ENCODE results near the gene KPNA2.
A peak's percentile ranks its signal among the peaks of the same experiment; 100 is the strongest.
"Not testable (repeated sequence)": the region's sequence is repeated elsewhere in the genome, so short reads cannot be mapped to it uniquely, and the experiment has no call there.

Gene KPNA2

DNA sequence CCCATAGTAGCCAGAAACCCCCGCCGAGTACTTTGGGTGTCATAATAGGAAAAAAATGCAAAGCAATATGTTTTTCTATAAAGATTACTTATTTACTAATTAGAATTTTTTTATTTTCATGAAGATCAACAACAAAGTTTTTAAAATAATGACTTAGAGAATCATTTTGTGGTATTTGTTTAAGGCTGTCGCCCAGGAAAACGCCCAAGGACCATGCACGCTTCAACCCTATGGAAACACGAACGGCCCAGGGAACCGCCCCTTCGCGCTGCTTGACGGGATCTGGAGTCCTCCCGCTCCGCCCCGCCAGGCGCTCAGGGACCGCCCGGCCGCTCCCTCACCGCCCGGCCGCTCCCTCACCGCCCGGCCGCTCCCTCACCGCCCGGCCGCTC is 408 bp upstream of the KPNA2 start:
- peaks cover 47% of the 10 kb centered on the region for H3K79me2 ChIP-seq (ENCODE audit: insufficient read depth, low read length)
- peak overlapping the region; percentile 72 for H3K4me3 ChIP-seq (ENCODE audit: low read length, poor library complexity, severe bottlenecking)
- H2AFZ ChIP-seq (ENCODE audit: low read length): peak overlapping the region; percentile 65; the same call in 1 of the 2 replicates
- peak overlapping the region; percentile 76 for H3K4me2 ChIP-seq (ENCODE audit: low read depth, low read length, poor library complexity, severe bottlenecking)
- no peaks in the 10 kb centered on the region for H3K9me3 ChIP-seq (ENCODE audit: insufficient read depth, low read depth, low read length)
- peak overlapping the region; percentile 58 for H3K9ac ChIP-seq (ENCODE audit: low read depth, low read length, poor library complexity, severe bottlenecking)
- no peaks in the 10 kb centered on the region for H3K9me2 ChIP-seq (replicated peaks; ENCODE audit: low read depth, low read length)
- H3K36me3 ChIP-seq (ENCODE audit: insufficient read depth, low read length): peaks cover 31% of the 10 kb centered on the region; the same call in 1 of the 2 replicates
- TF ChIP-seq EZH2phosphoT487 (IDR thresholded peaks at IDR 0.05; ENCODE audit: borderline replicate concordance) (no peak), CTCF (conservative IDR thresholded peaks at IDR 0.05; ENCODE audit: low read length) (no peak)
- peaks cover 30% of the 10 kb centered on the region for H3K4me1 ChIP-seq (ENCODE audit: insufficient read depth, low read length, poor library complexity, severe bottlenecking)
- no peaks in the 10 kb centered on the region for H3F3A ChIP-seq (ENCODE audit: low read depth)
- peaks cover 38% of the 10 kb centered on the region for H4K20me1 ChIP-seq (ENCODE audit: insufficient read depth, low read length, poor library complexity, severe bottlenecking)
- peaks cover 9% of the 10 kb centered on the region for H3K27me3 ChIP-seq (ENCODE audit: insufficient read depth, low read length, poor library complexity, severe bottlenecking)

- H3K36me3 ChIP-seq (ENCODE audit: insufficient read depth, low read length): peaks cover 45% of the 10 kb centered on the region
- H3K4me2 ChIP-seq (ENCODE audit: low read depth, low read length, poor library complexity, severe bottlenecking): peak overlapping the region; percentile 83
- no peaks in the 10 kb centered on the region for H3K9me3 ChIP-seq (ENCODE audit: insufficient read depth, low read depth, low read length)
- H3K79me2 ChIP-seq (ENCODE audit: insufficient read depth, low read length): peaks cover 61% of the 10 kb centered on the region
- H3F3A ChIP-seq (ENCODE audit: low read depth): no peaks in the 10 kb centered on the region
- H3K9me2 ChIP-seq (replicated peaks; ENCODE audit: low read depth, low read length): no peaks in the 10 kb centered on the region
- peaks cover 43% of the 10 kb centered on the region for H3K4me1 ChIP-seq (ENCODE audit: insufficient read depth, low read length, poor library complexity, severe bottlenecking)
- peak overlapping the region; percentile 97 for H3K9ac ChIP-seq (ENCODE audit: low read depth, low read length, poor library complexity, severe bottlenecking)
- H4K20me1 ChIP-seq (ENCODE audit: insufficient read depth, low read length, poor library complexity, severe bottlenecking): peaks cover 52% of the 10 kb centered on the region
- TF ChIP-seq CTCF (conservative IDR thresholded peaks at IDR 0.05; ENCODE audit: low read length) (no peak), EZH2phosphoT487 (IDR thresholded peaks at IDR 0.05; ENCODE audit: borderline replicate concordance) (no peak)
- H3K4me3 ChIP-seq (ENCODE audit: low read length, poor library complexity, severe bottlenecking): peak overlapping the region; percentile 97
- peaks cover 9% of the 10 kb centered on the region for H3K27me3 ChIP-seq (ENCODE audit: insufficient read depth, low read length, poor library complexity, severe bottlenecking)
- no peak overlapping the region for H2AFZ ChIP-seq (ENCODE audit: low read length)
Measured at GRCh38 chr17:68036304-68037147, 991 bp downstream of the KPNA2 start.

GRCh38 chr17:68047153-68047846 is 11.8 kb downstream of the KPNA2 start:
- Histone ChIP-seq H3K36me3 (ENCODE audit: insufficient read depth, low read length) (peaks cover 55% of the 10 kb centered on the region), H3F3A (ENCODE audit: low read depth) (peaks cover 20% of the 10 kb centered on the region), H3K4me3 (ENCODE audit: low read length, poor library complexity, severe bottlenecking) (no peak overlapping the region), H3K4me2 (ENCODE audit: low read depth, low read length, poor library complexity, severe bottlenecking) (no peak overlapping the region), H3K79me2 (ENCODE audit: insufficient read depth, low read length) (peaks cover 38% of the 10 kb centered on the region), H3K4me1 (ENCODE audit: insufficient read depth, low read length, poor library complexity, severe bottlenecking) (peaks cover 30% of the 10 kb centered on the region), H3K9me3 (ENCODE audit: insufficient read depth, low read depth, low read length) (no peaks in the 10 kb centered on the region), H2AFZ (ENCODE audit: low read length) (no peak overlapping the region), H3K27me3 (ENCODE audit: insufficient read depth, low read length, poor library complexity, severe bottlenecking) (no peaks in the 10 kb centered on the region), H3K9me2 (replicated peaks; ENCODE audit: low read depth, low read length) (no peaks in the 10 kb centered on the region), H3K9ac (ENCODE audit: low read depth, low read length, poor library complexity, severe bottlenecking) (no peak overlapping the region), H4K20me1 (ENCODE audit: insufficient read depth, low read length, poor library complexity, severe bottlenecking) (peaks cover 28% of the 10 kb centered on the region)
- TF ChIP-seq EZH2phosphoT487 (IDR thresholded peaks at IDR 0.05; ENCODE audit: borderline replicate concordance) (no peak), CTCF (conservative IDR thresholded peaks at IDR 0.05; ENCODE audit: low read length) (no peak)

DNA sequence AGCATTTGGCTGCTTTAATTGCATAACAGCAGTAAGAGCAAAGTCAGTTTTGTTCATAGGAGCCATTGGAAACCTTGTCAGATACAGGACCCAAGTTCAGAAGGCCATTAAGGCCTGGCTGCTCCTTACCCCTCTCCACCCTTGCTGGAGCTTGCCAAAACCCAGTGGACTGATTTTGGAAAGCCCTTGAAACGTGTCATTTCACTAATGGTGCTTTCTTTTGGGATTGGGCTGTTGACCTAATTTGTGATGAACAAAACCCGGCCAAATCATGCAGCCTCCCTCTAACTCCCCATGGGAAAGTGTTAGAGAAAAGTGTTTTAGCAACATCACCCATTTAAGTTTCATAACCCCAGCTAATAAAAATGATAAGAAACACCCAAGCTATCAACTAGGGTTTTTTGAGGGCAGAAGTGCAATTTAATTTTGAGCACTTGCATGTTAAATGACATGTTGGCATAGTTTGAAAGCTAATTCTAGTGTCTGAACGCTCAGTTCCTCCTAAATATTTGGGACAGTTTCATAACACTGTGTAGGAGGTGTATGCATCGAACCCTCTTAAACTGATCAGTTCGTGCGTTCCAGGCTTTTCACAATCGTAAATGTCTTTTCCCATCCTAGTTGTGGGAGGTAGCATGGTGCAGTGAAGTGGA is 12.5 kb downstream of the KPNA2 start:
- peaks cover 20% of the 10 kb centered on the region for H3F3A ChIP-seq (ENCODE audit: low read depth)

More for the DNA sequence above, 12.5 kb downstream of the KPNA2 start:
- not testable (repeated sequence) for H3K9ac ChIP-seq (ENCODE audit: low read depth, low read length, poor library complexity, severe bottlenecking); H3K9me2 ChIP-seq (replicated peaks; ENCODE audit: low read depth, low read length); H2AFZ ChIP-seq (ENCODE audit: low read length); H3K27me3 ChIP-seq (ENCODE audit: insufficient read depth, low read length, poor library complexity, severe bottlenecking); H3K4me2 ChIP-seq (ENCODE audit: low read depth, low read length, poor library complexity, severe bottlenecking); H3K9me3 ChIP-seq (ENCODE audit: insufficient read depth, low read depth, low read length); H3K4me3 ChIP-seq (ENCODE audit: low read length, poor library complexity, severe bottlenecking)
- Histone ChIP-seq H3K4me1 (ENCODE audit: insufficient read depth, low read length, poor library complexity, severe bottlenecking) (peaks cover 26% of the 10 kb centered on the region), H3K79me2 (ENCODE audit: insufficient read depth, low read length) (peaks cover 31% of the 10 kb centered on the region), H3K36me3 (ENCODE audit: insufficient read depth, low read length) (peaks cover 49% of the 10 kb centered on the region), H4K20me1 (ENCODE audit: insufficient read depth, low read length, poor library complexity, severe bottlenecking) (peaks cover 24% of the 10 kb centered on the region)

Measured in Loucy (cell line).